ENCODE measurements around the gene ENTPD2. TPM values are rescaled to one million over a fixed set of nuclear protein-coding genes. Genes with fewer than 3 reads are reported as not detected.

The ENTPD2 gene
- total and polyA plus RNA-seq, 10 of the 15 experiments (the other 5 are each of a cell fraction or from before 2014, with no cell fraction given), result 0.15 to 1.8 (median 0.65) TPM; not detected in 2

GRCh38 chr9:137007108-137007815, 46.6 kb downstream of the ENTPD2 start (continued):
- TF ChIP-seq SPI1 (IDR thresholded peaks at IDR 0.05; ENCODE audit: borderline replicate concordance, insufficient read depth, low read depth, low read length), result no peak
- no peak for TF ChIP-seq SP1 (IDR thresholded peaks at IDR 0.05; ENCODE audit: low read depth, low read length)
- TF ChIP-seq E2F4 (IDR thresholded peaks at IDR 0.05; ENCODE audit: low read depth, low read length), result no peak

DNA sequence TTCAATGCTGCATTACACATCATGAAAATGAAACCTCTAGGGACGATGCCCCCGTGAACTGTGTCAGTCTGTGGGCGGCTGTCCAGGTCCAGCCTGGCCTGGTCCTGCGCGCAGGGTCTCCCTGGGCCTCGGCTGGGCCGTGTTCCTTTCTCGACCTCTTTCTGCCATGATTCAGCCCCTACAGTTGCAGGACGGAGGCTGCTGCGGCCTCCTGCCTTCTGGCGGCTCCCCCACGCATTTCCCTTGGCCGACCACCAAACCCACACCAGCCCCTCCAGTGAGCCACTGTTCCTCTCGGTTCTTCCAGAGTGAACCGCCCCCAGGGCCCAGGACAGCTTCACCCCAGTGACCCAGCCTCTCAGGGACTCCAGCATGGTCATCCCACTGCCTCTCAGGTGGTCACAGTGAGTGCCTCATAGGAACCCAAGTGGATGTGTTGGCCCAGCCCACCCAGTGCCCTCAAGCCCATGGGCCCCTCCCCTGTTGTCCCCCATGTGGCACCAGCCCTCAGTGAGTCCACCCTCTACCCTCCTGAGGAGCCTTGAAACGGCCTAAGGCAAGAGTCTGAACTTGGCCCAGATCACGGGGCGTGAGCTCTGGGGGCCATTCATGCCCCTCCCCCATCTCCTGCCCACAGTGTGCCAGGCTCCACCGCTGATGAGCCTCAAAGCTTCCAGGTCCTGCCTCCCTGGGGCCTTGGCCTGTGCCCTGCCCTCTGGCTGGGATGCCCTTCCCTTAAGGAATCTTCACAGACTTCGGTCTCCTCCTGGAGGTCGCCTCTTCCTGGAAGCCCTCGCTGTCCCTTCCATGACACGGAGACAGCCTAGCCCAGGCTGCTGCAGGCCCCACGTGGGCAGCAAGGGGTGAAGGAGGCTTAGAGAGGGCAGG, 47.5 kb downstream of the ENTPD2 start:
- 32% methylated on average over 24 of the region's 24 CpGs for WGBS (ENCODE audit: insufficient coverage, insufficient replicate concordance, low lambda C conversion rate, missing lambda C conversion rate)
- Histone ChIP-seq H3K27me3 (replicated peaks in 1 of 2; ENCODE audit: control insufficient read depth in 2 of 2, insufficient read depth in 2 of 2, low read length in 1 of 2) (0 out of 4 replicates have a peak, but pooled peaks cover 0 to 4% of the 10 kb centered on the region in 2 experiments), H2AFZ (ENCODE audit: control insufficient read depth, low read depth, low read length) (no peak overlapping the region), H4K20me1 (ENCODE audit: control insufficient read depth, insufficient read depth) (no peaks in the 10 kb centered on the region), H3K9ac (ENCODE audit: control insufficient read depth, insufficient read depth, low read length) (no peak overlapping the region), H3K4me3 (no peak overlapping the region), H3K4me2 (ENCODE audit: control insufficient read depth, insufficient read depth) (no peak overlapping the region), H3K79me2 (ENCODE audit: control insufficient read depth, insufficient read depth, low read length) (no peaks in the 10 kb centered on the region), H3K9me3 (replicated peaks; ENCODE audit: control insufficient read depth, insufficient read depth, low read length) (peaks cover 2% of the 10 kb centered on the region; the same call in 2 of the 3 replicates), H3K4me1 (ENCODE audit: control insufficient read depth, insufficient read depth, low read length) (no peaks in the 10 kb centered on the region), H3K36me3 (ENCODE audit: control insufficient read depth in 2 of 2, insufficient read depth in 2 of 2, low read length in 1 of 2) (no peaks in the 10 kb centered on the region), H3K27ac (ENCODE audit: control insufficient read depth, insufficient read depth) (no peak overlapping the region)
- ATAC-seq (no peak), DNase-seq (ENCODE audit: low read depth, low spot score) (no peak), FAIRE-seq (no peak)
- in situ Hi-C loops (cut with MboI), result no loop called here
- ChIA-PET CTCF (interaction anchor here (1.1 kb wide), 1 partner anchor 29 kb away, joined by 5 read pairs; no protein-coding TSS in a partner anchor), RAD21 (ENCODE audit: unreplicated experiment) (no interaction called here), POLR2A (no interaction called here), SMC1A (ENCODE audit: uncharacterized antibody, unreplicated experiment) (no interaction called here)
- BruUV-seq (replicated peaks), result no TSS peak
- intact Hi-C loops (cut with micrococcal nuclease; ENCODE audit: unreplicated experiment), result no loop called here
- TF ChIP-seq SUZ12 (IDR thresholded peaks at IDR 0.05; ENCODE audit: unreplicated experiment), result no peak
- peak; percentile 39 for TF ChIP-seq RUNX3 (IDR thresholded peaks at IDR 0.05; ENCODE audit: low read length)
